Stimulated activated naive CD8-positive, alpha-beta T cell treated with anti-CD3 and anti-CD28 coated beads, Interleukin-15, amount 100 ng/mL, for 72 hours (primary cell): ENCODE results near the gene SLC6A8.
A peak's percentile ranks its signal among the peaks of the same experiment; 100 is the strongest.
"Not testable (repeated sequence)": the region's sequence is repeated elsewhere in the genome, so short reads cannot be mapped to it uniquely, and the experiment has no call there.

Source experiments
- ATAC-seq: fragments of 150-1000 bp; cut with Tn5 transposase; 2 replicates; pipeline ENCODE4 v1.10.0; 2021; ENCODE audit warnings: mild to moderate bottlenecking, moderate library complexity
- DNase-seq, 2 donors: peaks; one replicate each; pipeline ENCODE4 v3.0.0; 2021 to 2022
- H3K27ac Mint-ChIP-seq, 2 donors: one replicate each; pipeline ENCODE4 v1.8.0; 2022; ENCODE audit warnings: mild to moderate bottlenecking in 2 of 2, mixed read lengths in 2 of 2, moderate library complexity in 2 of 2
- H3K27me3 Mint-ChIP-seq: one replicate; pipeline ENCODE4 v1.8.0; 2022; ENCODE audit warnings: mixed read lengths
- H3K4me1 Mint-ChIP-seq: one replicate; pipeline ENCODE4 v1.8.0; 2022; ENCODE audit warnings: mild to moderate bottlenecking, mixed read lengths
- H3K4me3 Mint-ChIP-seq, 2 donors: one replicate each; pipeline ENCODE4 v1.8.0; 2022; ENCODE audit warnings: mild to moderate bottlenecking in 2 of 2, mixed read lengths in 2 of 2, moderate library complexity in 1 of 2
- H3K9me3 Mint-ChIP-seq, 2 donors: one replicate each; pipeline ENCODE4 v1.8.0; 2022; ENCODE audit warnings: mixed read lengths in 2 of 2

The SLC6A8 gene

DNA sequence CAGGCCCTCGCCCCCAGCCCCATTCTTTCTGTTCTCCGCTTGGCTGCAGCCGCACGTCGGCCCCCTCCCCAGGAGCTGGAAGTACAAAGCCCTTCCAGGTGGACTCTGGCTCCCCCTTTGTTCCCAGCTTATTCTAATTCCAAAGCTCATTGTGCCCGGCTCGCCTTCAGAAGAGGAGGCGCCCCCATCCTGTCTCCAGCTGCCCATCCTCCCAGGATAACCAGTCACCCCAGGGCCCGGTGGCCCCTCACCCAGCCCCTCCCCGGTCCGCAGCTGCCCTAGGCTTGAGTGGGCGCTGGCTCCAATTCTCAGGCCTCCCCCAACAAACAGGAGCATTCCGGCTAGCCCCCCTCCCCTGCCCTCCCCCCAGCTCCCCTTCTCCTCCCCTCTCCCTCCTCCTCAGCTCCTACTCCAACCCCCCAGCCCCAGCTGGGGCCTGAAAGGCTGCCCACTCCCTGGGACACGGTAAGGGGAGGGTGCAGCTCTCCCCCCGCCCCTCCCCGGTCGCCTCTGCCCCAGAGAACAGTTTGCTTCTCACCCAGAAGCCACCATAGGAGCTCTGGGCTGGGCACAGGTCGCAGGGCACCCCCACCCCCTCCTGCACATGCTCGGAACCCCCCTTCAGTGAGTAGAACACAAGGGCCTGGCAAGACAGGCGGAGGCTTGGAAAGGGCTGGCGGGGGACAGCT is 3.1 kb upstream of the SLC6A8 start:
- ATAC-seq = no peak
- Mint-ChIP-seq H3K27ac (no peak overlapping the region), H3K27me3 (peaks cover 20% of the 10 kb centered on the region), H3K9me3 (no peaks in the 10 kb centered on the region), H3K4me1 (peaks cover 5% of the 10 kb centered on the region), H3K4me3 (no peak overlapping the region)
- DNase-seq = no peak

DNA sequence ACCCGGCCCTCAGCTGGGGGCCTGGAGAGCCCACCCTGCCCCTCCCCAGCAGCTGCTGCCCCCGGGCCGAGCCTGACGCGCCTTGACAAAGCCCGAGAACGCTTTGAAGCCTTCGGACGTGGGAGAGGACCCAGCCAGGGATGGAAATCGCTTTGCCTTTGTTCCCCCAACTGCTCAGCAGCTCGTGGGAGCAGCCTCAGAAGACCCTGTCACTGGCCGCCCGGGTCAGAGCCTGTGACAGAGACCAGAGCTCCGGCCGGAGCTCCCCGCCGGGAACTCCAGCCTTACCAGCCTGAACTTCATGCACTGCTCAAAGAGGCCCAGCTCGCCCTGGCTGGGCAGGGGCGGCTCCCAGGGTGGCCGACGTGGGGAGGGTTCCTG is 2.6 kb upstream of the SLC6A8 start:
- Mint-ChIP-seq H3K9me3 (no peaks in the 10 kb centered on the region), H3K4me1 (peaks cover 5% of the 10 kb centered on the region), H3K27me3 (peaks cover 25% of the 10 kb centered on the region), H3K4me3 (no peak overlapping the region), H3K27ac (no peak overlapping the region)
- DNase-seq = no peak
- ATAC-seq = no peak

DNA sequence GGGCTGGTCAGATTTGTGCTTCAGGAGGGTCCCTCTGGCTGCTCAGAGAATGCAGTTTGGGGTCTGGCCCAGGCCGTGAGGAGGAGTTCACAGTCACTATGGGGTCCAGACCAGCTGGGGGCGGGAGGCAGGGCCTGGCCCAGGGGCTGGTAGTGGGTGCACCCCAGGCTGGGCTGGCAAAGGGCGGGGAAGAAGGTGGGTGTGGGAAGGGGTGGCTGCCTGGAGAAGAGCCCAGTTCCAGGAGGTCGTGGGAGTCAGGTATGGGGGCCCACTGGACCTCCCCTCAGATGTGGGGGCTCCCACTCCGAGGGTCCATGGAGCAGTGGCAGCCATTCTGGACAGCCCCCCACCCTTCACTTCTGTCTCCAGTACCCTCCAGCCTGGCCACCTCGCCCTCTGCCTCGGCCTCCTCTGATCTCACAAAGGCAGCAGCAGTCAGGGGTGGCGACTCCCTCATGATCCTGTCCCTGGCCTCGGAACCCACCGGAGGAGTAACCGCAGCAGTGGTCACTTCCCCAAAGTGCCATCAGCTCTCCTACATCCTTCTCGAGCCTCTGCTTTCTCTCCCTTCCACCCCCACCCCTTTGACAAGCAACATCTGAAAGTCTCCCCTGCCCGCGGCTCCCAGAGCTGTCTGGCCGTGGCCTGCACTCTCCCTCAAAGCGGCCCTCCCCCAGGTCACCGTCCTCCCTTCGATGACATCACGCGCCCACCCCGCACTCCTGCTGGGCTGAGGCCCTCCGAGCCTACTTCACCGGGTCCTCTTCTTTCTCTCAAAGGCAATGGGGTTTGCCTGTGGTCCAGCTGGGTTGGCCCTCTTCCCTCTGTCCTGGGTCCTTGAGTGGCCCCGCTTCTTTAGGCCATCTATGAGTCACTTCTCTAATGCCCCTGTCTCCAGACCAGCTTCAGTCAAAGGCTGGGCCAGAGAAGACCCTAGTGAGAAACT is 1.7 kb upstream of the SLC6A8 start:
- Mint-ChIP-seq H3K27ac (no peak overlapping the region), H3K4me1 (peaks cover 5% of the 10 kb centered on the region), H3K9me3 (no peaks in the 10 kb centered on the region), H3K4me3 (no peak overlapping the region), H3K27me3 (peaks cover 30% of the 10 kb centered on the region)
- DNase-seq = no peak
- ATAC-seq = no peak

DNA sequence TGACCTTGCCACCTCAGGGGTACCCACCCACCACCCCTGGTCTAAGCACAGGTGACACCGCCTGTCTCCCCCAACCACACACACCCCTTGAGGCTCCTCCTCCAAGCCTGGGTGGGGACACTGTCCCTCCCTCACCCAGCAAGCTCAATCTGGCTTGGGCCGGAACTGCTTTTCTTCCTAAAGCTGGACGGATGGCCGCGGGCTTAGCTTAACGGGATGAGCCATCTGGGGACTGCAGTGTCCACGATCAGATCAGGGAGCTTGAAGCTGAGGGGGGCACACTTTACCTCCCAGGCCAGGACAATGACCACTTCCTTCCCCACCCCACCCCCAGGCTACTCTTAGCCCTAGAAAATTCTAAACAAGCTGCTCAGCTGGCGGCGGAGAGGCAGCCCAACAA is 1.0 kb upstream of the SLC6A8 start:
- H3K27me3 Mint-ChIP-seq = peaks cover 30% of the 10 kb centered on the region
- no peak overlapping the region for H3K4me3 Mint-ChIP-seq
- peaks cover 5% of the 10 kb centered on the region for H3K4me1 Mint-ChIP-seq
- peak overlapping the region in 1 of 2 donors; percentile 54 for H3K27ac Mint-ChIP-seq
- ATAC-seq (no peak), DNase-seq (no peak)
- no peaks in the 10 kb centered on the region for H3K9me3 Mint-ChIP-seq

DNA sequence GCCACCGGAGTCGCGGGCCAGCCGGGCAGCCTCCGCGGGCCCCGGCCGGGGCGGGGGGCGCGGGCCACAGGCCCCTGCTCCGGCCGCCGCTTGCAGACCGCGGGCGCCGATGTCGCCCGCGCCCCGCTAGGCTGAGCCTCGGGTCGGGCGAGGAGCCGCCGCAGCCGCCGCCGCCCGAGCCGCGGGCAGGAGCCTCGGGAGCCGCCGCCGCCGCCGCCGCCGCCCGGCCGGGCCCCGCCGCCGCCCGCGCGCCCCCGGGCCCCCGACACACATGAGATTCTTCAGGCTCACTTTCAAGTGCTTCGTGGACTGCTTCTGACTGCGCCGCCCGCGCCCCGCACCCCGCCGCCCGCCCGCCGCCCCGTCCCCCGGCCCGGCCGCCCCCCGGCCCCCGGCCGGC is 345 bp downstream of the SLC6A8 start:
- ATAC-seq (peak; percentile 10), DNase-seq (no peak)
- H3K9me3 Mint-ChIP-seq = no peaks in the 10 kb centered on the region
- peaks cover 30% of the 10 kb centered on the region for H3K27me3 Mint-ChIP-seq
- H3K27ac Mint-ChIP-seq = no peak overlapping the region
- peaks cover 5% of the 10 kb centered on the region for H3K4me1 Mint-ChIP-seq
- H3K4me3 Mint-ChIP-seq = no peak overlapping the region

DNA sequence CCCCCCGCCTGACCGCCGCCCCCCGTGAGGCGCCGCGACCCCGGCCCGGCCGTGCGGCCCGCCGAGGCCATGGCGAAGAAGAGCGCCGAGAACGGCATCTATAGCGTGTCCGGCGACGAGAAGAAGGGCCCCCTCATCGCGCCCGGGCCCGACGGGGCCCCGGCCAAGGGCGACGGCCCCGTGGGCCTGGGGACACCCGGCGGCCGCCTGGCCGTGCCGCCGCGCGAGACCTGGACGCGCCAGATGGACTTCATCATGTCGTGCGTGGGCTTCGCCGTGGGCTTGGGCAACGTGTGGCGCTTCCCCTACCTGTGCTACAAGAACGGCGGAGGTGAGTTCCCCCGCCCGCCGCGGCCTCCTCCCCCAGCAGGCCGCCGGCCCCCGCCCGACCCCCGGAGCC is 780 bp downstream of the SLC6A8 start:
- Mint-ChIP-seq H3K4me3 (no peak overlapping the region), H3K27ac (no peak overlapping the region), H3K27me3 (peaks cover 30% of the 10 kb centered on the region), H3K9me3 (no peaks in the 10 kb centered on the region), H3K4me1 (peaks cover 5% of the 10 kb centered on the region)
- no peak for DNase-seq
- peak; percentile 27 for ATAC-seq

DNA sequence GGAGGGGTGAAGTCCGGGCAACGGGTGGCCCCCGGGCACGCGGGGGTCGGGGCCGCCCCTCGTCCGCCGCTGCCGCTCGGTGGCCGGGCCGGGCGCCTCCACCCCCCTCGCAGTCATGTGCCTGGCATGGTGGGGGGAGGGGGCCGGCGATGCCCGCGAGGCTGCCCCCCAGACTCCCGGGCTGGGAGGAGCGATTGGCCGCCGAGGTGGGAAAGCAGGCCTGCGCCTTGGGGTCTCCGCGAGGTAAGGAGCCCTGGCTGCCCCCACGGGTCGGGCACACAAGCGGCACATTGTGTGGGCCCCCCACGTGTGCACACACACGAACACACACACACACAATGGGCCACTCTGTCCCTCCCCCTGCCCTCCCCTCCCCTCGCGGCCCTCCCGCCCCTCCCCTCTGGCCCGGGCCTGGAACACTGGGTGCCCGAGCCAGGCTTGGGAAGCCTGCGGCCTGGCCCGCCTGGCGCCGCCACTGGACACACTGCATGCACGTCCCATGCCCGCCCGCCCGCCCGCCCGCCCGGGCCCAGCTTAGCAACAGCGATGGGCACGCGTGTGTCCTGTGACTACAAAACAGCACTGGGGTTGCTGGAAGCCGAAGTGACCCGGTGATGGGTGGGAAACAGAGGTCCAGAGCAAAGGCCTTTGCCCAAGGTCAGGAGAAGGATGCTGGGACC is 1.3 kb downstream of the SLC6A8 start:
- DNase-seq (no peak), ATAC-seq (no peak)
- Mint-ChIP-seq H3K4me1 (peaks cover 5% of the 10 kb centered on the region), H3K27me3 (peaks cover 30% of the 10 kb centered on the region), H3K9me3 (no peaks in the 10 kb centered on the region), H3K4me3 (no peak overlapping the region), H3K27ac (no peak overlapping the region)

DNA sequence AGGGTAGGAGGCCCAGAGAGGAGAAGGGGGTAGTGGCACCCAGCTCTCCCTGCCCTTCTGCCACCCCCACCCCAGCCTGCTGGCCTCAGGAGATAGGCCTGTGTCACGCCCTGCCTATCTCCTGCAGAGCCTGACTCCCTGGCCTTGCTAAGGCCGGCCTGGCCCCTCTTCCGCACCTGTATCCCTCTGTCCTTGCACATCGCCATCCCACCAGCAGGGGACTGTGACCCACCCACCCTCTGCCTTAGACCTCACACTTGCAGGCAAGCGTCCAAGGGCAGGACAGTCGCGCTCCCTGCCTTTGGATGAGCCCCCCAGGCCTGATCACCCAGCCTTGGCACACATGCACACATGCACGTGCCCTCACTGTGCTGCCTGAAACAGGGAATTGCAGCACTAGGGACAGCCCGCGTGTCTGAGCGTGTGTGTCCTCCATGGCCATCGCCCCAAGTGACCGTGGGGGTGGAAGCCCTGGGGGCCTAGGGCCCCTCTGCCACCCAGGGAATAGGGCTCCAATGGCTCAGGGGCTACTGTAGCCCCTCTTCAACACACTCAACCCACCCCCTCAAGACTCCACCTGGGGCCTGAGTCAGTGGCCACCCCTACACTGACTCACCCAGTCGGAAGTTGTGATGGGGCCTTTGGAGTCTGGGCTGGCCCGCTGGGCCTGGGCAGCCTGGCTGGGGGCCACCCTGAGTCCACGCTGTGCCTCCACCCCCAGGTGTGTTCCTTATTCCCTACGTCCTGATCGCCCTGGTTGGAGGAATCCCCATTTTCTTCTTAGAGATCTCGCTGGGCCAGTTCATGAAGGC is 2.1 kb downstream of the SLC6A8 start:
- no peak overlapping the region for H3K27ac Mint-ChIP-seq
- no peak for ATAC-seq
- DNase-seq = no peak
- peaks cover 5% of the 10 kb centered on the region for H3K4me1 Mint-ChIP-seq
- peaks cover 30% of the 10 kb centered on the region for H3K27me3 Mint-ChIP-seq
- no peak overlapping the region for H3K4me3 Mint-ChIP-seq
- no peaks in the 10 kb centered on the region for H3K9me3 Mint-ChIP-seq

DNA sequence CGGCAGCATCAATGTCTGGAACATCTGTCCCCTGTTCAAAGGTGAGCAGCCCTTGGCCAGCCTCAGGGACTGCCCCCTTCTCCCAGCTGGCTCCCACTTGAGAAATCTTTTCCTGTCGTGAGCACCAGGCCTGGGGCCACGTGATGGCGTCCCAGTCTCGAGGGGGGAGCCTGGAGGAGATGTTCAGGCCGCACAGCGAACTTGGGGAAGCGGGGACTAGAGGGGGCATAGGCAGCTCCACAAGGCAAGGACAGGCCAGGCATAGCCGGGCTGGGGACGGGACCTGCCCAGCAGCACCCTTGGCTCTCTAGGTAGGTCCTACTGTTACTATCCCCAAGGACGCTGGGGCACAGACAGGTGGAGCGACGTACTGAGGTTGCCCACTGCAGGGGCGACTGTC is 2.7 kb downstream of the SLC6A8 start:
- DNase-seq = no peak
- Mint-ChIP-seq H3K4me1 (peaks cover 5% of the 10 kb centered on the region), H3K27me3 (peaks cover 27% of the 10 kb centered on the region), H3K27ac (no peak overlapping the region), H3K4me3 (no peak overlapping the region), H3K9me3 (no peaks in the 10 kb centered on the region)
- ATAC-seq = no peak

DNA sequence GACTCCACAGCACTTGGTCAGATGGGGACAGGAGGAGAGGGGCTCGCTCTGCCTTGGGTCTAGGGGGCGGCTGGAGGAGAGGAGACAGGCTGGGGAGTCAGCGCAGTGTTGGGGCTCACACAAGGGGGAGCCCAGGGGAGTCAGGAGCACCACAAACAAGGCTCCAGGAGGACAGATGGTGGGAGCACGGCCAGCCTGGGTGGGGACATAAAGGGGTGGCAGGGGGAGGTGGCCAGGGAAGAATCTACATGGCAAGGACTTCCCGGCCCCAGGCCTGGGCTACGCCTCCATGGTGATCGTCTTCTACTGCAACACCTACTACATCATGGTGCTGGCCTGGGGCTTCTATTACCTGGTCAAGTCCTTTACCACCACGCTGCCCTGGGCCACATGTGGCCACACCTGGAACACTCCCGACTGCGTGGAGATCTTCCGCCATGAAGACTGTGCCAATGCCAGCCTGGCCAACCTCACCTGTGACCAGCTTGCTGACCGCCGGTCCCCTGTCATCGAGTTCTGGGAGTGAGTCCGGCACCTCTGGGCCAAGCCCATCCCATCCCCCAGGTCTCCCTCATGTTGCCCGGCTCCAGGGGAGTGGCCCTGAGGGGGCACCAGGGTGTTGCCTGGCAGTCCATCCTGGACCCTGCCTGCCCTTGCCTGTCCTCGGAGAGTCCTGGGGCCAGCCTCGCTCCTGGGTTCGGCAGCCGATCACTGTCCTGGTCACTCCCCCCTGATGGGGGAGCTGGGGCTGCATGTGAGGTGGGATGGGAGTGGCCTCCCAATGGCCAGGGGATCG is 3.5 kb downstream of the SLC6A8 start:
- Mint-ChIP-seq H3K27ac (peak overlapping the region in 1 of 2 donors; percentile 48), H3K27me3 (peaks cover 19% of the 10 kb centered on the region)
- H3K9me3 Mint-ChIP-seq, H3K4me3 Mint-ChIP-seq, DNase-seq, ATAC-seq, H3K4me1 Mint-ChIP-seq: not testable (repeated sequence)

DNA sequence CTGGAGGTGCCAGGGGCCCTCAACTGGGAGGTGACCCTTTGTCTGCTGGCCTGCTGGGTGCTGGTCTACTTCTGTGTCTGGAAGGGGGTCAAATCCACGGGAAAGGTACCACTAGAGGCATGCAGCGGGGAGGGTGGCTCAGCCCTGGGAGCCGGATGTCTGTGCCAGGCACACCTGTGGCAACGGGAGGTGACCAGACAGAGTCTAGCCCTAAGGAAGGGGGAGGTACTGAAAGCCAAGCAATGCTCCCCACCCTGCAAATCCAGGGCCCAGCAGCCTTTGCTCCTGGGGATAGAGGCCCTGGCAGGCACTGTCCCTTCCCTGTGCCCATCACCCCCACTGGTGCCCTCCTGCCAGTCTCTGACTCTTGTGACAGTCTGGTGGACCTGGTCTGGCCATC is 4.3 kb downstream of the SLC6A8 start:
- Mint-ChIP-seq H3K9me3 (no peaks in the 10 kb centered on the region), H3K27me3 (peaks cover 13% of the 10 kb centered on the region), H3K27ac (no peak overlapping the region), H3K4me3 (no peak overlapping the region), H3K4me1 (peaks cover 5% of the 10 kb centered on the region)
- DNase-seq = no peak
- ATAC-seq = no peak

DNA sequence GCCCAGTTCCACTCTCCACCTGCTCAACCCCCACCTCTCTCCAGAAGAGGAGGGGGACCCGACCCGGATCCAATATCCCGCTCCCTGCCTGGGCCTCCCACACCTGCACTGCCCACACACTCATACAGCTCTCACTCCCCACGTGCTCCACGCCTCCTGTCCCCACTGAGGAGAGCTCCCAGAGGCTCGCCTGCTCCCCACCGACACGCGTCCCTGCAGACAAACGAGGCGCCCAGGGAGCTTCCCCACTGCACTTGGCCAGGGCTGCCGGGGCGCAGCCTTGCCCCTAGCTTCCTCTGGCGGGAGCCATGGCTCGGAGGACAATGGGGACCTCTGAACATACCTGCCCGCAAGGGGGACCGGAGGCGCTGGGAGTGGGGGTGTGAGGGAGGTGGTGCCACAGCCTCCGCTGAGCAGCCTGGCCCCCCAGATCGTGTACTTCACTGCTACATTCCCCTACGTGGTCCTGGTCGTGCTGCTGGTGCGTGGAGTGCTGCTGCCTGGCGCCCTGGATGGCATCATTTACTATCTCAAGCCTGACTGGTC is 5.0 kb downstream of the SLC6A8 start:
- ATAC-seq (no peak), DNase-seq (no peak)
- Mint-ChIP-seq H3K9me3 (no peaks in the 10 kb centered on the region), H3K27ac (peak overlapping the region in 1 of 2 donors; percentile 89), H3K4me3 (no peak overlapping the region), H3K4me1 (no peaks in the 10 kb centered on the region), H3K27me3 (peaks cover 13% of the 10 kb centered on the region)

DNA sequence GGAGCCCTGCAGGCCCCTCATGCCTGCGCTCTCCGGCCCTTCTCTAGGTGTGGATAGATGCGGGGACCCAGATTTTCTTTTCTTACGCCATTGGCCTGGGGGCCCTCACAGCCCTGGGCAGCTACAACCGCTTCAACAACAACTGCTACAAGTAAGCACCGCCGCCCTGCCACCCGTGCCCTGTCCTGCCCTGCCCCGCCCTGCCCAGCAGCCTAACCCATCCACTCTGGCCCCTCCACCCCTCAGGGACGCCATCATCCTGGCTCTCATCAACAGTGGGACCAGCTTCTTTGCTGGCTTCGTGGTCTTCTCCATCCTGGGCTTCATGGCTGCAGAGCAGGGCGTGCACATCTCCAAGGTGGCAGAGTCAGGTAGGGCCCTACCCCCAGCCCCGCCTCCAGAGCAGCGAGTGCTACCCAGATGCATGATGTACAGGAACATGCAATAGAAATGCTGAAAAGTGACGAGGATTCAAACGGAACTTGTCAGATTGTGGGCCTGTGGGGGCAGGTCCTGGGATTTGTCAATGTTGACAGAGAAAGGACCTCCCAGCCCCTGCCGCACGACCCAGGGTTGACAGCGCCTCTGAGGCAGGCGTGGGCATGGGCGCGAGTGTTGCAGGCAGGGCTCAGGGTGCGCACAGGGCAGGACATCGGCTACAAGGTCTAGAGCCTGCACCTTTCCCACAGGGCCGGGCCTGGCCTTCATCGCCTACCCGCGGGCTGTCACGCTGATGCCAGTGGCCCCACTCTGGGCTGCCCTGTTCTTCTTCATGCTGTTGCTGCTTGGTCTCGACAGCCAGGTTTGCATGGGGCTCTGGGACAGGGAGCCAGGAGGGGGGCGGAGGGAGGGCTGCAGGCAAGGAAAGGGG is 5.7 kb downstream of the SLC6A8 start:
- H3K27me3 Mint-ChIP-seq = peaks cover 13% of the 10 kb centered on the region
- no peaks in the 10 kb centered on the region for H3K4me1 Mint-ChIP-seq
- no peaks in the 10 kb centered on the region for H3K9me3 Mint-ChIP-seq
- DNase-seq (no peak), ATAC-seq (peak; percentile 7)
- H3K27ac Mint-ChIP-seq = no peak overlapping the region
- no peak overlapping the region for H3K4me3 Mint-ChIP-seq

DNA sequence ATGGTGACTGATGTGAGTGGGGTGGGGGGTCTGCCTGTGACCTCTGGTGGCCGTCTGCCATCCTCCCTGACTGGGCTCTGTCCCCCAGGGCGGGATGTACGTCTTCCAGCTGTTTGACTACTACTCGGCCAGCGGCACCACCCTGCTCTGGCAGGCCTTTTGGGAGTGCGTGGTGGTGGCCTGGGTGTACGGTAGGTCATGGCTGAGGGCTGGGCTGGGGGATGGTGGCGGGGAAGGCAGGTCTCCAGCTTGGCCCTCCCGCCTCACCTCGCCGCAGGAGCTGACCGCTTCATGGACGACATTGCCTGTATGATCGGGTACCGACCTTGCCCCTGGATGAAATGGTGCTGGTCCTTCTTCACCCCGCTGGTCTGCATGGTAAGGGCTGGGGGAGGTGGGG is 6.5 kb downstream of the SLC6A8 start:
- not testable (repeated sequence) for H3K9me3 Mint-ChIP-seq, H3K4me1 Mint-ChIP-seq, ATAC-seq, H3K4me3 Mint-ChIP-seq, DNase-seq, H3K27ac Mint-ChIP-seq
- H3K27me3 Mint-ChIP-seq = peaks cover 13% of the 10 kb centered on the region
